ENCODE results near the gene HSPA12B. TPM values are rescaled to one million over a fixed set of nuclear protein-coding genes. Genes with fewer than 3 reads are reported as not detected.
"Not testable (repeated sequence)": the region's sequence is repeated elsewhere in the genome, so short reads cannot be mapped to it uniquely, and the experiment has no call there.

HSPA12B gene
- total RNA-seq, 4 donors from 2014 or later: 7.7 to 58.2 (median 19.3) TPM

GRCh38 chr20:3787324-3788014 lies 55.0 kb downstream of the HSPA12B start:
- DNase-seq (ENCODE audit: low spot score) (no peak), ATAC-seq (ENCODE audit: low FRiP score) (no peak)
- TF ChIP-seq, protein P1, sequence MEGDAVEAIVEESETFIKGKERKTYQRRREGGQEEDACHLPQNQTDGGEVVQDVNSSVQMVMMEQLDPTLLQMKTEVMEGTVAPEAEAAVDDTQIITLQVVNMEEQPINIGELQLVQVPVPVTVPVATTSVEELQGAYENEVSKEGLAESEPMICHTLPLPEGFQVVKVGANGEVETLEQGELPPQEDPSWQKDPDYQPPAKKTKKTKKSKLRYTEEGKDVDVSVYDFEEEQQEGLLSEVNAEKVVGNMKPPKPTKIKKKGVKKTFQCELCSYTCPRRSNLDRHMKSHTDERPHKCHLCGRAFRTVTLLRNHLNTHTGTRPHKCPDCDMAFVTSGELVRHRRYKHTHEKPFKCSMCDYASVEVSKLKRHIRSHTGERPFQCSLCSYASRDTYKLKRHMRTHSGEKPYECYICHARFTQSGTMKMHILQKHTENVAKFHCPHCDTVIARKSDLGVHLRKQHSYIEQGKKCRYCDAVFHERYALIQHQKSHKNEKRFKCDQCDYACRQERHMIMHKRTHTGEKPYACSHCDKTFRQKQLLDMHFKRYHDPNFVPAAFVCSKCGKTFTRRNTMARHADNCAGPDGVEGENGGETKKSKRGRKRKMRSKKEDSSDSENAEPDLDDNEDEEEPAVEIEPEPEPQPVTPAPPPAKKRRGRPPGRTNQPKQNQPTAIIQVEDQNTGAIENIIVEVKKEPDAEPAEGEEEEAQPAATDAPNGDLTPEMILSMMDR (IDR thresholded peaks at IDR 0.05): no peak

DNA sequence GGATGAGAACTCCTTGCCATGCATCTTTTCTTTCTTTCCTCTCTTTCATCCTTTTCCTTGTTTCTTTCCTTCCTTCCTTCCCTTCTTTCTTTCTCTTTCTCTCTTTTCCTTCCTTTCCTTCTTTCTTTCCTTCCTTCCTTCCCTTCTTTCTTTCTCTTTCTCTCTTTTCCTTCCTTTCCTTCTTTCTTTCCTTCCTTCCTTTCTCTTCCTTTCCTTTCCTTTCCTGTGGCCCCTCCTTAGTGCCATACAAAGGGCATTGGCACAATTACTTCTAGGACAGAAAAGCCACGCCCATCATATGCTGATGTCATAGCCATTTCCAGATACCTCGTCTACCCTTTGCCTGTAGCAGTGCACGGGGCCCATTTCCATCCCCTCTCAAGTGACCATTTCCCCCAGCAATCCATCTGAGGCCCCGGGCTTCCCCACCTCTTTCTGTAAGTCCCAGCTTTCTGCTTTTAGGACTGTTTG lies 56.2 kb downstream of the HSPA12B start:
- ATAC-seq (ENCODE audit: low FRiP score): no peak
- DNase-seq (ENCODE audit: low spot score): no peak
- TF ChIP-seq, protein P1 (IDR thresholded peaks at IDR 0.05): no peak

DNA sequence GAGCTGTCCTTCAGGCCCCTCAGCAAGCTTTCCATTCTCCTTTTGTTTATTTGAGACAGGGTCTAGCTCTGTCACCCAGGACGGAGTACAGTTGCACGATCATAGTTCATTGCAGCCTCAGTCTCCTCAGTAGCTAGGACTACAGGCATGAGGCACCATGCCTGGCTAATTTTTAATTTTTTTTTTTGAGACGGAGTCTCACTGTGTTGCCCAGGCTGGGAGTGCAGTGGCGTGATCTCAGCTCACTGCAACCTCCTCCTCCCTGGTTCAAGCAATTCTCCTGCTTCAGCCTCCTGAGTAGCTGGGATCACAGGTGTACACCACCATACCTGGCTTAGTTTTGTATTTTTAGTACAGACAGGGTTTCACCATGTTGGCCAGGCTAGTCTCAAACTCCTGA lies 56.7 kb downstream of the HSPA12B start:
- not testable (repeated sequence) for ATAC-seq (ENCODE audit: low FRiP score)

DNA sequence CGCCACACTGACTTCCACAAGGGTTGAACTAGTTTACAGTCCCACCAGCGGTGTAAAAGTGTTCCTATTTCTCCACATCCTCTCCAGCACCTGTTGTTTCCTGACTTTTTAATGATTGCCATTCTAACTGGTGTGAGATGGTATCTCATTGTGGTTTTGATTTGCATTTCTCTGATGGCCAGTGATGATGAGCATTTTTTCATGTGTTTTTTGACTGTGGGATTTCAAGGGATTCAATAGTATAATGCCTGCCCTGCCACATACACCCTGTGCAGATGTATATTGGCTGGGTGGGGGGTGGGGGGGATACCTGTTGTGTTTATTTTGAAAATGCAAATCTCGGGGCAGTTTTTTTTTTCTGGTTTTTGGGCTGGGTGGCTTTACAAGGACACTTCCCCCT lies 61.7 kb downstream of the HSPA12B start:
- not testable (repeated sequence) for ATAC-seq (ENCODE audit: low FRiP score); DNase-seq (ENCODE audit: low spot score)

More for the DNA sequence above, 56.7 kb downstream of the HSPA12B start:
- DNase-seq (ENCODE audit: low spot score): not testable (repeated sequence)

DNA sequence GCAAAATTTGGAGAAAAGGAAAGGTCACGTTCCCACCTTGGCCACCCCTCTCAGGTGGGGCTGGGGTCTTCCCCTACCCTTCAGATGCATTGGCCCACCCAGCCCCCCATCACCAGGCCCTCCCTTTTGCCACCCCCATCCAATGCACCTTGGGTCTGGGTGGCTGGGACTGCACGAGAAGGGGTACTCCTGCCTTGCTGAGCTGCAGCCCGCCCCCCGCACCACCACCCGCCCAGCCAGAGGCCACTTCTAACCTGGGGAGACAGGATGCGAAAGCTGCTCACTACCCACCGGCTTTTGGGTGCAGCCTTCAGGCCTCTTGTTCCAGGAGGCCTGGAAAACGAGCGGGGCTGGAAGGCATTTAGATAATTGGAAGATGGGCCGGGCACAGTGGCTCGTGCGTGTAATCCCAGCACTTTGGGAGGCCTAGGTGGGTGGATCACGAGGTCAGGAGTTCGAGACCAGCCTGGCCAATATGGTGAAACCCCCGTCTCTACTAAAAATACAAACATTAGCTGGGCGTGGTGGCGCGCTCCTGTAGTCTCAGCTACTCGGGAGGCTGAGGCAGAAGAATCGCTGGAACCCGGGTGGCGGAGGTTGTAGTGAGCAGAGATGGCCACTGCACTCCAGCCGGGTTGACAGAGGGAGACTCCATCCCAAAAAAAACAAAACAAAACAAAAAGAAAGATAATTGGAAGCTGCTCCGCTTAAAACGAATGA lies 62.4 kb downstream of the HSPA12B start:
- TF ChIP-seq, protein P1 (IDR thresholded peaks at IDR 0.05): no peak
- DNase-seq (ENCODE audit: low spot score) (no peak), ATAC-seq (ENCODE audit: low FRiP score) (no peak)

GRCh38 chr20:3795511-3796468 lies 63.3 kb downstream of the HSPA12B start, which contains the start of gene CDC25B:
Gene CDC25B, plus strand, starts transcription at chr20:3796310. Its CDS starts 222 bp downstream, at chr20:3796532.
- ATAC-seq (ENCODE audit: low FRiP score) (peak; percentile 92), DNase-seq (ENCODE audit: low spot score) (peak; percentile 88)
- TF ChIP-seq, protein P1 (IDR thresholded peaks at IDR 0.05): peak in 2 of 3 donors; percentile 2 to 48

DNA sequence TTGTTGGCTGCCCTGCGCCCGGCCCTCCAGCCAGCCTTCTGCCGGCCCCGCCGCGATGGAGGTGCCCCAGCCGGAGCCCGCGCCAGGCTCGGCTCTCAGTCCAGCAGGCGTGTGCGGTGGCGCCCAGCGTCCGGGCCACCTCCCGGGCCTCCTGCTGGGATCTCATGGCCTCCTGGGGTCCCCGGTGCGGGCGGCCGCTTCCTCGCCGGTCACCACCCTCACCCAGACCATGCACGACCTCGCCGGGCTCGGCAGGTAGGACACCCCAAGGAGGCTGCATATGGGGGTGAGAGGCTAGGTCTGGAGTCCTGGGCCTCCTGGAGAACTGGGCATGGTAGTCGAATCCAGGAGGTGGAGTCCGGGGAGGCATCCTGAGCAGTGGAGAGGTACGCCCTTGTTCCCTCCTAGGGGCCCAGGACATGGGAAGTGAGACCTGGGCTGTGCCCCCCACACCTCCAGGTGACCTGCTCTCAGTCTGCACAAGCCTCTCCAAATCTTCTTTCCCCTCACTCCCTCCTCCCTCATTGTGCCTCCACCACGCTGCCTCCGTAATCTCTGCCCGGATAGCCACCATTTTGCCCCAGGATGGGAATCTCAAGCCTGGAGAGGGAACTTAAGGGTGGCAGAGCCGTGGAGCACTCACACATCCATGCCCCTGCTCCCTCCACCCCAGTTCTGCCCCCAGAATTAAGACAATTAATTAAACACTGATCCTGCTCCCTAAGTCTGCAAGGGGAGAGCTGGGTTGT lies 64.2 kb downstream of the HSPA12B start:
- DNase-seq (ENCODE audit: low spot score): no peak
- TF ChIP-seq, protein P1 (IDR thresholded peaks at IDR 0.05): no peak
- no peak for ATAC-seq (ENCODE audit: low FRiP score)
